Measurements from ENCODE around the gene GARS1.
"Not testable (repeated sequence)": the region's sequence is repeated elsewhere in the genome, so short reads cannot be mapped to it uniquely, and the experiment has no call there.

The GARS1 gene

GRCh38 chr7:30618961-30619360 lies 24.3 kb downstream of the GARS1 start:
- DNase-seq (ENCODE audit: low read depth in 1 of 2, low spot score in 1 of 2), result no peak

GRCh38 chr7:30625283-30625682 lies 30.6 kb downstream of the GARS1 start:
- DNase-seq (ENCODE audit: low read depth in 1 of 2, low spot score in 1 of 2), result no peak

GRCh38 chr7:30627026-30627425 lies 32.3 kb downstream of the GARS1 start:
- DNase-seq (ENCODE audit: low read depth in 1 of 2, low spot score in 1 of 2), result no peak

- no peak for DNase-seq (ENCODE audit: low read depth in 1 of 2, low spot score in 1 of 2)
Measured at GRCh38 chr7:30630986-30631385, 36.3 kb downstream of the GARS1 start.

- DNase-seq (ENCODE audit: low read depth in 1 of 2, low spot score in 1 of 2), result no peak
Measured at GRCh38 chr7:30633223-30633622, 38.5 kb downstream of the GARS1 start.

- no peak for DNase-seq (ENCODE audit: low read depth in 1 of 2, low spot score in 1 of 2)
Measured at GRCh38 chr7:30634193-30634626, 39.5 kb downstream of the GARS1 start.

GRCh38 chr7:30634634-30635201 lies 40.0 kb downstream of the GARS1 start:
- DNase-seq (ENCODE audit: low read depth in 1 of 2, low spot score in 1 of 2), result no peak

GRCh38 chr7:30635798-30636197 lies 41.1 kb downstream of the GARS1 start:
- DNase-seq (ENCODE audit: low read depth in 1 of 2, low spot score in 1 of 2), result no peak

- not testable (repeated sequence) for DNase-seq (ENCODE audit: low read depth in 1 of 2, low spot score in 1 of 2)
Measured at GRCh38 chr7:30642322-30642721, 47.6 kb downstream of the GARS1 start.

- no peak for DNase-seq (ENCODE audit: low read depth in 1 of 2, low spot score in 1 of 2)
Measured at GRCh38 chr7:30642789-30643188, 48.1 kb downstream of the GARS1 start.

- DNase-seq (ENCODE audit: low read depth in 1 of 2, low spot score in 1 of 2), result no peak
Measured at GRCh38 chr7:30644286-30644955, 49.7 kb downstream of the GARS1 start.

GRCh38 chr7:30645661-30646060 lies 51.0 kb downstream of the GARS1 start:
- no peak for DNase-seq (ENCODE audit: low read depth in 1 of 2, low spot score in 1 of 2)

- DNase-seq (ENCODE audit: low read depth in 1 of 2, low spot score in 1 of 2), result no peak
Measured at GRCh38 chr7:30646154-30646553, 51.5 kb downstream of the GARS1 start.

- DNase-seq (ENCODE audit: low read depth in 1 of 2, low spot score in 1 of 2), result no peak
Measured at GRCh38 chr7:30647589-30648364, 53.1 kb downstream of the GARS1 start.

- DNase-seq (ENCODE audit: low read depth in 1 of 2, low spot score in 1 of 2), result no peak
Measured at GRCh38 chr7:30648744-30649540, 54.3 kb downstream of the GARS1 start.

- no peak for DNase-seq (ENCODE audit: low read depth in 1 of 2, low spot score in 1 of 2)
Measured at GRCh38 chr7:30649717-30650420, 55.2 kb downstream of the GARS1 start.

GRCh38 chr7:30650421-30650808 lies 55.7 kb downstream of the GARS1 start:
- no peak for DNase-seq (ENCODE audit: low read depth in 1 of 2, low spot score in 1 of 2)

- DNase-seq (ENCODE audit: low read depth in 1 of 2, low spot score in 1 of 2), result no peak
Measured at GRCh38 chr7:30652132-30652531, 57.5 kb downstream of the GARS1 start.

GRCh38 chr7:30652698-30653641 lies 58.3 kb downstream of the GARS1 start:
- no peak for DNase-seq (ENCODE audit: low read depth in 1 of 2, low spot score in 1 of 2)
